Colonic mucosa (tissue), 4 donors: Measurements from ENCODE around the gene ATG9A. TPM values are rescaled to one million over a fixed set of nuclear protein-coding genes. Genes with fewer than 3 reads are reported as not detected.

ENCODE experiments used
- DNase-seq: peaks from one replicate; pipeline ENCODE4 v3.0.0-alpha.2; 2020
- H3K27ac ChIP-seq: fragments of 200-600 bp; one replicate; pipeline ENCODE4 v1.8.0; 2021
- H3K27me3 ChIP-seq: fragments of 200-600 bp; one replicate; pipeline ENCODE4 v1.8.0; 2021
- H3K36me3 ChIP-seq: fragments of 200-600 bp; one replicate; pipeline ENCODE4 v1.8.0; 2021
- H3K4me1 ChIP-seq: fragments of 200-600 bp; one replicate; pipeline ENCODE4 v1.8.0; 2021; ENCODE audit warnings: mild to moderate bottlenecking
- H3K4me3 ChIP-seq: fragments of 200-600 bp; one replicate; pipeline ENCODE4 v1.8.0; 2021
- H3K9ac ChIP-seq, 2 donors: one replicate each; pipeline ENCODE4 v1.7.0; 2013; ENCODE audit warnings: control low read depth in 2 of 2, low read depth in 2 of 2, low read length in 2 of 2
- H3K9me3 ChIP-seq: fragments of 200-600 bp; one replicate; pipeline ENCODE4 v1.8.0; 2021
- intact Hi-C: fragments of 100-400 bp; cut with DNase I; formaldehyde crosslinking; loops from one replicate; pipeline ENCODE4 v1.14.1; 2022
- total RNA-seq, 2 donors: library from RNA; stranded (reverse); fragmentation: NEBNext Ultra II Directional in 1 of 2; extraction: Animal tissue kit (Norgen Biotek cat#: 25700) in 1 of 2; gene quantifications; one replicate each; pipeline ENCODE4 v1.2.1, GENCODE V29; 2021
- TF ChIP-seq, protein P1 (sequence below): fragments of 200-600 bp; IDR thresholded peaks from one replicate; pipeline ENCODE4 v1.8.0; 2022; ENCODE audit warnings: antibody characterized with exemption, mild to moderate bottlenecking
- donor health status: healthy.
- donor health status: DM: no; HTN: no; CAD: no.
- donor health status: DM: no; HTN: no; CAD: no.

ATG9A gene, protein sequence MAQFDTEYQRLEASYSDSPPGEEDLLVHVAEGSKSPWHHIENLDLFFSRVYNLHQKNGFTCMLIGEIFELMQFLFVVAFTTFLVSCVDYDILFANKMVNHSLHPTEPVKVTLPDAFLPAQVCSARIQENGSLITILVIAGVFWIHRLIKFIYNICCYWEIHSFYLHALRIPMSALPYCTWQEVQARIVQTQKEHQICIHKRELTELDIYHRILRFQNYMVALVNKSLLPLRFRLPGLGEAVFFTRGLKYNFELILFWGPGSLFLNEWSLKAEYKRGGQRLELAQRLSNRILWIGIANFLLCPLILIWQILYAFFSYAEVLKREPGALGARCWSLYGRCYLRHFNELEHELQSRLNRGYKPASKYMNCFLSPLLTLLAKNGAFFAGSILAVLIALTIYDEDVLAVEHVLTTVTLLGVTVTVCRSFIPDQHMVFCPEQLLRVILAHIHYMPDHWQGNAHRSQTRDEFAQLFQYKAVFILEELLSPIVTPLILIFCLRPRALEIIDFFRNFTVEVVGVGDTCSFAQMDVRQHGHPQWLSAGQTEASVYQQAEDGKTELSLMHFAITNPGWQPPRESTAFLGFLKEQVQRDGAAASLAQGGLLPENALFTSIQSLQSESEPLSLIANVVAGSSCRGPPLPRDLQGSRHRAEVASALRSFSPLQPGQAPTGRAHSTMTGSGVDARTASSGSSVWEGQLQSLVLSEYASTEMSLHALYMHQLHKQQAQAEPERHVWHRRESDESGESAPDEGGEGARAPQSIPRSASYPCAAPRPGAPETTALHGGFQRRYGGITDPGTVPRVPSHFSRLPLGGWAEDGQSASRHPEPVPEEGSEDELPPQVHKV
- total RNA-seq, result 10 to 100 TPM; 56.4 to 63.8 TPM

DNA sequence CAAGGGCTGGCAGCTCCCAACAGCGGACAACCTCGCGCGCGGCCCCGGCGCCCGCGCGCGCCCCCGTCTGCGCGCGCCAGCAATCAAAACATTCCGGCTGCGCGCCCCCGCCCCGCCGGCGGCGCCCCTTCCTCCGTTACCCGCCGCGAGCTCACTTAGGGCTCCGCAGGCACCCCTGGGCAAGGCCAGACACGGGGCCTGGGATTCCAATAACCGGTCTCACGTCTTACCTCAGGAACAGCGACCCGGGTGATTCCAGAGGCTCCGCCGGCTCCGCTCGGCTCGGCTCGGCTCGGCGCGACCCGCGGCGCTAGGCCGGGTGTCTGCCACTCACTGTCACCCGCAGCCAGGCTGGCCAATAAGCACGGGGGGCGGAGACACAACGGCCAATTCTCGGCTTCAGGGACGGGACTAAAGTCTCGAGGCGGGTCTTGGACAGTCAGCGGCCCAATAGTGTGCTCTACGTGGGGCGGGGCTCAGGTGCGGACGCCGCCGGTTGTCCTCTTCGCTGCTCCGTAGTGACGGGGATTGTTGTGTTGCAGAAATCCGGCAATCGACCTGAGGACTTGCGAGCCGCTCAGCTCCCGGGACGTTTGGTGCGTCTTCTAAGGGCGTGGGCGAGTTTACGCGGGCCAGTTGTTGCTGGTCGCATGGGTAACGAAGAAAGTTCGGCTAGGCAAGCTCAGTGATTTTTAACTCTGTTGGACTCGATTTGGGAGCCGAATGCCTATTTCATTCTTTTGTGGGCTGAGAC lies at the start of gene ATG9A, which contains the start of gene ANKZF1:
ATG9A (minus strand) TSS at position 332 of the 754 bp plus-strand sequence. CDS start 1,612 bp downstream, outside the sequence.
ANKZF1 (plus strand) TSS at position 502 of the 754 bp plus-strand sequence. CDS start 452 bp downstream, outside the sequence.
- peak within 1 kb of the TSS; percentile 88 for H3K27ac ChIP-seq
- H3K9ac ChIP-seq, result peak within 1 kb of the TSS; percentile 94 to 97
- H3K4me1 ChIP-seq, result peaks cover 7% of the 10 kb centered on the region
- H3K27me3 ChIP-seq, result no peaks in the 10 kb centered on the region
- no peaks in the 10 kb centered on the region for H3K9me3 ChIP-seq
- H3K36me3 ChIP-seq, result peaks cover 18% of the 10 kb centered on the region
- TF ChIP-seq, protein P1, sequence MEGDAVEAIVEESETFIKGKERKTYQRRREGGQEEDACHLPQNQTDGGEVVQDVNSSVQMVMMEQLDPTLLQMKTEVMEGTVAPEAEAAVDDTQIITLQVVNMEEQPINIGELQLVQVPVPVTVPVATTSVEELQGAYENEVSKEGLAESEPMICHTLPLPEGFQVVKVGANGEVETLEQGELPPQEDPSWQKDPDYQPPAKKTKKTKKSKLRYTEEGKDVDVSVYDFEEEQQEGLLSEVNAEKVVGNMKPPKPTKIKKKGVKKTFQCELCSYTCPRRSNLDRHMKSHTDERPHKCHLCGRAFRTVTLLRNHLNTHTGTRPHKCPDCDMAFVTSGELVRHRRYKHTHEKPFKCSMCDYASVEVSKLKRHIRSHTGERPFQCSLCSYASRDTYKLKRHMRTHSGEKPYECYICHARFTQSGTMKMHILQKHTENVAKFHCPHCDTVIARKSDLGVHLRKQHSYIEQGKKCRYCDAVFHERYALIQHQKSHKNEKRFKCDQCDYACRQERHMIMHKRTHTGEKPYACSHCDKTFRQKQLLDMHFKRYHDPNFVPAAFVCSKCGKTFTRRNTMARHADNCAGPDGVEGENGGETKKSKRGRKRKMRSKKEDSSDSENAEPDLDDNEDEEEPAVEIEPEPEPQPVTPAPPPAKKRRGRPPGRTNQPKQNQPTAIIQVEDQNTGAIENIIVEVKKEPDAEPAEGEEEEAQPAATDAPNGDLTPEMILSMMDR, result no peak
- H3K4me3 ChIP-seq, result peak within 1 kb of the TSS; percentile 63
- peak; percentile 99 for DNase-seq
- intact Hi-C loops, result loop anchor here (10.0 kb wide), 1 partner anchor 65 kb away; no protein-coding TSS in a partner anchor

DNA sequence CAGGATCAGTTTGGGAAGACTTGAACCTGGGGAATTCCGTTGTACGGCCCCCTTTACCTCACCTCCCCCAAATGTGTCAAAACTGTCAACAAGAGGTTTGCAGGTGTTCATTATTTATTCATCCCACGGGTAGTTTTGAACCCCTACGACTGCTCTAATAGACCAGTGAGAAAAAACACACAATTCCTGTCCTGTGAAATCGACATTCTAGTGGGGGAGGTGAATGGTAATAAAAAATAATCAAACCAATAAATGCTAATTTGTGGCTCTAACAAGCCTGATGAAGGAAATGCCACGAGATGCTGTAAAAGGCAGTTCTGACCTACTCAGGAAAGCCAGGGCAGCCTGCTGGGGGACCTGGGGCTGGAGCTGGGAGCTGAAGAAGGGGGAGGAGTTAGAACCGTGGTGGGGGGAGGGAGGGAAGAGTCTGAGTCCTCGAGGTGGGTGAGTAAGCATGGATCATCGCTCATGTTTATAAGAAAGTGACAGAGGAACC lies 49.3 kb upstream of the ATG9A start:
- Histone ChIP-seq H3K4me3 (peak overlapping the region; percentile 53), H3K27me3 (no peaks in the 10 kb centered on the region), H3K36me3 (no peaks in the 10 kb centered on the region), H3K4me1 (peaks cover 6% of the 10 kb centered on the region), H3K27ac (peak overlapping the region; percentile 97), H3K9ac (peak overlapping the region; percentile 88 to 90), H3K9me3 (no peaks in the 10 kb centered on the region)
- intact Hi-C loops, result no loop called here
- TF ChIP-seq, protein P1, result no peak
- DNase-seq, result no peak

DNA sequence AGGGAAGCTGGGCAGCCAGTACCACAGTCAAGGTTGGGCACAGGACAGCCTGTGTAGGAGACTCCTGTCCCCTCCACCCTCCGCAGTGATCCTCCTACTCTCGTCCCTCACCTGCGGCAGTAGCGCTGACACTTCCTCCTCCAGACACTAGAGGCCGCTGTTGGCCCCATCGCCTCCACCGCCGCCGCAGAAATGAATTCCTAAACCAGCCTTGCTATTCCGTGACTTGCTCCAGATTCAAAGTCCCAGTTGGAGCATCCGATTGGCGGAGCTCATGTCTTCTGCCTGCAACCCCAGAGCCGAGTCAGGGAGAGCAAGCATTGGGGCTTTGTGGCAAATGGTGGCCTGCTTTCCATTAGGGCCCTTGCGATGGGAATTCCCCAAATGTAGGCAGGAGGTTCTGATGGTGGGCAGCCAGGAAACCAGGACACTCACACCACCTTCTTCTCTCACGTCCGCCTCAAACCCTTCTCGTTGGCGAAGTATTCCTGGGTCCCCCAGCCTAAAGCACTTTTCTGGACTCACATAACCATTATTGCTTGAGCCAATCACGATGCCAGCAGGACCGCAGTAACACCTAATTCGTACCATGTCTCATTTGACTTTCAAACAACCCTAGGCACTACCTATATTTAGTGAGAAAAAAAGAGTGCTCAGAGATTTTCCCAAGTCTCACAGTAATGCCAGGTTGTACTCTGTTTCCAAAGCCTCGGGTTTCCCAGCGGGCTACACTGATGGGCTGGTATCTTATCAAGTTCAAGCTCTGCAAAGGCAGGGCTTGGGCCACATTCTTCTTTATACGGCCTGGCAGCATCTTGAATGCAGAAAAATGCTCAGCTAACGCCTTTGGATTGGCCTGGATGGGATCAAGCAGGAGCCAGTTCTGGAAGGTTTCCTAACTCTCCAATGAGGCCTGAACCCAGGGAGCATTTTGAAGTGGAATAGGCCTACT lies 48.5 kb upstream of the ATG9A start:
- Histone ChIP-seq H3K4me1 (peaks cover 6% of the 10 kb centered on the region), H3K36me3 (no peaks in the 10 kb centered on the region), H3K9me3 (no peaks in the 10 kb centered on the region), H3K27me3 (no peaks in the 10 kb centered on the region), H3K9ac (peak overlapping the region; percentile 36 to 90), H3K4me3 (no peak overlapping the region), H3K27ac (peak overlapping the region; percentile 97)
- intact Hi-C loops, result no loop called here
- peak; percentile 86 for DNase-seq
- TF ChIP-seq, protein P1, result peak; percentile 98

DNA sequence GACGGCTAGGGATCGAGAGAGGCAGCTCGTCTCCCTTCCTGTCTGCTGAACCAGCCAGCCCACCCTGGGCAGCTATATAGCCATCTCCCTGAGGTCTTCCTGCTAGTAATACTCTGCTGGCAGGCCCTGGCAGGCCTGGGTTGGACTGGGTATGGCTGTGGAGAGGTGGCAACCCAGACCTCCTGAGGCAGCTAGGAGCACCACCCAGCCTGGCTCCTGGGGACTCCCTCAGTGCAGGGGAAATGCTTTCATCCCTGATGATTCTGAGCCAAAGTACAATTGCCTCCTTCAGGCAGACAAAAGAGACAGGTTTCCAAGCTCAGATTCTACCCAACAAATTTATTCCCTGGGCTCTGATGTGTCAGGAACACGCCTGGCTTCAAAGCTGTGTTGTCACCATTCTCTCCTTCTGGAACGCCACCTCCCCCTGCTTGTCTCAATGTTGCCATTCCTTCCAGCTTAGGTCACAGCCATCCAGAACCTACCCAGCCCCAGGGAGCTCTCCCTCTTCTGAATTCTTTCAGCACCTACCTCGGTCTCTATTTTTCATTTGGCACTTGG lies 45.0 kb upstream of the ATG9A start:
- H3K9ac ChIP-seq, result no peak overlapping the region
- no peak overlapping the region for H3K27ac ChIP-seq
- H3K36me3 ChIP-seq, result no peaks in the 10 kb centered on the region
- intact Hi-C loops, result no loop called here
- H3K4me1 ChIP-seq, result peaks cover 6% of the 10 kb centered on the region
- TF ChIP-seq, protein P1, result no peak
- DNase-seq, result no peak
- no peak overlapping the region for H3K4me3 ChIP-seq
- H3K9me3 ChIP-seq, result no peaks in the 10 kb centered on the region
- no peaks in the 10 kb centered on the region for H3K27me3 ChIP-seq
